CD1c-positive myeloid dendritic cell (primary cell): Measurements from ENCODE around the gene STON2.
A peak's percentile ranks its signal among the peaks of the same experiment; 100 is the strongest.

Experiments used
- DNase-seq: peaks from one replicate; pipeline ENCODE4 v3.0.0-alpha.2; 2016; ENCODE audit errors: extremely low spot score

STON2 gene

DNA sequence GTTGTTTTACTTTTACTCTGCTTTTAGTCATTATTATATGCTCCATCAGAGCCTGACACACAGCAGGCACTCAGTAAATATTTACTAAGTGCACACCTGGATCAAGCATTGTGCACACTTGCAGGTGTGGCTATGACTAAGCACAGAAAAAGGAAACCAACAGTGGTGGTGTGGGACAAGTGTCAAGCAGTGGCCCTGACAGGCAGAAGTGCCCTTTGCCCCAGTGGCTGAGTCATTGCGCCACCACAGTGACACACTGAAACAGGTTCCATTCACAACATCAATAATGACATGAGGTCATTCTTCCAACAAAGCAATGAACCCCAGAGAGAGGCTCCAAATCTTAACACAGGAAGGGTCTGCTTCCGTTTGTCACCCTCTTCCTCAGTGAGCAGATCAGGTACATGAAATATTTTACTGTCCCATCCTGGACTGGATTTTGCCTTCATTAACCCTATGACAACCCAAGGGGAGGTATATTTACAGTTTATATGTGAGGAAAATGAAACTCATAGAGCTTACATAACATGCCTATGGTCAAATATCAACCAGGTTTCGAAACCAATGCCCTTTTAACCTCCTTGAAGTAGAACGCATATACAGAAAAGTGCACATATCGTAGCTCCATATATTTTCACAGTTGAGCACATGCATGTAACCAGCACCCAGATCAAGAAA lies 96.7 kb downstream of the STON2 start:
- peak; percentile 66 for DNase-seq

DNA sequence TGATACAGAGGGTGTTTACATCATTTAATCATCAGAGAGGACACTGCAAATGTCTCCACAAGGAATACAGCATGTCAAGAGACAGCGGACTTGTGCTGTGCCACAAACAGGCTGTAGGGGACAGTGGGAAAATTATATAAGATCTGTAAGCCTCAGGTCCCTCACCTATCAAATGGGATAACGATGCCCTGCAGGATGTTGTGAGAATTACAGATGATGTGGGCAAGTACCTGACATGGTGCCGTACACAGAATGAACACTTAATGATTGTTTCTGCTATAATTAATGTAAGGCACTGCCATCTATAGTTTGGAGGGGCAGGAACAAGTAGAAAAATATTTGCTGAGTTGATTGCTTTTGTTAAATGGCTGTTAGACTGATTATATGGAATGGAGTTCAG lies 97.5 kb downstream of the STON2 start:
- DNase-seq = no peak

DNA sequence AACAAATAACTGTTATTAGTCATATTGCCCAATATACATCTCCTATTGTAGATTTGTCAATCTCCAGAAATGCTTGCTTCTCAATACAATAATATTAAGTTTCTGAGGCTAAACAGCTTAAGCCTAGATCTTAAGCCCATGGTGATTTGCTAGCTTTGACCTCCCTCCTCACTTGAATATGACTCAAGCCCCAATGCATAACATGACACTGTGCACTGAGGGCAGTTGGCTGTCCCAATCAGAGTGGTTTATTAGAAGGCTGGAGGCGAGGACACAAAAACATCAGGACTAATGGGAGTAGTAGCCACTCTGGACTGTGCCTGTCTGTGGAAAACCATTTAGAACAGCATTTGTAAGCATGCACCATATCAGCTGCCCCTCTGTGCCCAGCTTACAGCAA lies 98.3 kb downstream of the STON2 start:
- DNase-seq = no peak

DNA sequence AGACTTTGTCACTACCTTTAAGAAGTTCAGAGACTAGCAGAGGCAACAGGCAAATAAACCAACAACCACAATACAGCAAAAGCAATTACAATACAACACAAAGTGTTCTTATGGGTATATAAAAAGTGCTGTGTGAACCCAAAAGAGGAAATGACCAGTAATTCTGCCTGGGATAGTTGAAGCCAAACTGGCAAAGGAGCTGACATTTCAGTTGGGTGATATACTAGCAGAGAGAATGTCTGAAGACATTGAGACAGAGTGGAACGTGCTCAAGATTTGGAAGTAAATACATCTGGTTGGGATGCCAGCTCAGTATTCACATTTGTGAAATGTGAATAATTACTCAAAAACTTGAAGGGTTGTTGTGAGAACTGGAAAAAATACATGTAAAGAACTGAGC lies 98.8 kb downstream of the STON2 start:
- peak; percentile 6 for DNase-seq

DNA sequence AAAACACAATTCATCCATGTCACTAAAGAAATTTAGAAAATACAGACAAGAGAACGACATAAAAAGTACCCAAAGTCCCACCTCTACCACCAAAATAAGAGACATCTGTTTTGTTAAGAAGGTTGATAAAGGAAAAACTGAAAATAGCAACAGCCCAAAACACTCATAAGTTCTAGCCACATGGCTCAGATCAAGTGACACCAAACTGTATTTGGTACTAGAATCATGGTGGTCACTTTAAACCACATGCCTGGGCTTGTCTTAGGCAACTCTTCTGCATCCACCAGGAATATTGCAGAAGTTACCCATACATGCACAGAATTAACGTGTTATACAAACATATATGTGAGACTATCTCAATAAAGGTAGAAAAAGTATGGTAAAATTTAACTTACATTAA lies 101.2 kb downstream of the STON2 start:
- DNase-seq = no peak

DNA sequence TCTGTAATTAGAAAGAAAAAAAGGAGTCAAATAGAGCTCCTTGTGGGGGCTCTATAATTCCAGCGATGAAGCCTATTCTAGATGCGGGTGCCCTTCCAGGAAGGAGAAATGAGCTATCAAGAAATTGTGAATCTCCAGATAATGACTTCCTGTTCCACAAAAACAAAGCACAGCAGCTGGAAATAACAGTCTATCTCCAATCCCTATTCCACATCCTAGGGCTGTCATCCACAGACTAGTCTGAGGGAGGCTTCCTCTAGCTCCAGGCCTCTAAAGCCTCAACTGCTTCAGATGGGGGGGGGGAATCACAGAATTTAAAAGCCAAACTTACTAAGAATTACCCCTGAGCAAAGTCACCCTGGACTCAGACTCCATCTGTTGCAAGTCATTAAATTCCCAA lies 102.0 kb downstream of the STON2 start:
- no peak for DNase-seq

DNA sequence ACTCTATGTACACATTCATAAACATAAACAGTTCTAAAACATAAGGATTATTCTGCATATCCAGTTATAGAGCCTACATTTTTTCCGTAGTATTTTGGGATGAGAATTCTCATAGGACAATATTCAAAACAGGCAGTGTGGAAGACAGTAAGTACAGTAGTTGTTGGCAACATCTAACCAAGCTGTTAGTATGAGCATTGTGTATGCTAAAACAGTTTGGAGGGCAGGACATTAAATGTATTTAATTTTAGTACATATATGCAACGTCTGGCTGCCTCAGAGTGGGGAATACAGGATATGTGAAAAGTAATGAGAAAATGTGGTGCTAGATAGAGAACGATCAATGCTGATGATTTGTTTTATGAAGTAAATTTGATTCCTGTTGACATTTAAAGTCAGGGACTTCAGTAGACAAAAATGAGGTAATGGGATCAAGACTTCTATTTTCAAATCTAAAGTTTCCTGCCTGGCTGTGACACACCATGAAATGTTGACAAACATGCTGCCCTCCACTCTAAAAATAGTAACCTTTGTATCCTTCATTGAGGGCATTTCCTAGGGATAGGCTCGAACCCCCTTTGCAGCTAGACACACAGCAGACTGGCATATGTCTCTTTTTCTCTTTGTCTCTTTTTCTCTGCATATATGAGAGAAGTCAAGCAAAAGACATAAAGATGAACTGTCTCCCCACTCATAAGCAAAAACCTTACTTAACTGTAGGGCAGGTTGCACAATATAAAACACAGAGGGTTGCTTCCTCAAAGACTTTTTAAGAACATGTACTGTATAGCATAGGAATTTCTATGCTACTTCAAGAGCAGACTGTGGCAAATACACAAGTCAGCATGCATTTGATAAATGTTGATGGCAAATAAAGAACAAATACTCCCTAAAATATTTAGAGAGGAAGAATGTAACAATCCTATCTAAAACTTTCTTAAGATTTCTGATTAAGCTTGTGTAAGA lies 103.9 kb downstream of the STON2 start:
- DNase-seq = peak; percentile 62

DNA sequence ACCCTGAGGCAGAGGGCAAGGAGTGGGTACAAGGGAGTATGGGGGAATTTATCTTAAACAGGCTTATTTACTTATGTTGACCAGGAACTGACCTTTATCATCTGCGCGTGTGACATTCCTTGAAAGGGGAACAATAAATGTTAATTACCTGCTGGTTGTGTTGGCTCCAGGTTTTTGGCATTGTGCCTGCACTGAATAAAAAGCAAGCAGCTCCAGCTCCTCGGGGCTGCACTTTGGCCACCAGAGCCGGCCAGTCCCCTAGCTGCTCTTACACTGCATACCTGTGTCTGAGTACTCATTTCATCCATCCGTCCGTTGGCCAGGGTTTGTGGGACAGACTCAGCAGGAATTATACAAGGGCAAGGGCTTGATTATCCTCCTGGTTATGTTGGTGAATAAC lies 110.6 kb downstream of the STON2 start:
- DNase-seq = no peak

DNA sequence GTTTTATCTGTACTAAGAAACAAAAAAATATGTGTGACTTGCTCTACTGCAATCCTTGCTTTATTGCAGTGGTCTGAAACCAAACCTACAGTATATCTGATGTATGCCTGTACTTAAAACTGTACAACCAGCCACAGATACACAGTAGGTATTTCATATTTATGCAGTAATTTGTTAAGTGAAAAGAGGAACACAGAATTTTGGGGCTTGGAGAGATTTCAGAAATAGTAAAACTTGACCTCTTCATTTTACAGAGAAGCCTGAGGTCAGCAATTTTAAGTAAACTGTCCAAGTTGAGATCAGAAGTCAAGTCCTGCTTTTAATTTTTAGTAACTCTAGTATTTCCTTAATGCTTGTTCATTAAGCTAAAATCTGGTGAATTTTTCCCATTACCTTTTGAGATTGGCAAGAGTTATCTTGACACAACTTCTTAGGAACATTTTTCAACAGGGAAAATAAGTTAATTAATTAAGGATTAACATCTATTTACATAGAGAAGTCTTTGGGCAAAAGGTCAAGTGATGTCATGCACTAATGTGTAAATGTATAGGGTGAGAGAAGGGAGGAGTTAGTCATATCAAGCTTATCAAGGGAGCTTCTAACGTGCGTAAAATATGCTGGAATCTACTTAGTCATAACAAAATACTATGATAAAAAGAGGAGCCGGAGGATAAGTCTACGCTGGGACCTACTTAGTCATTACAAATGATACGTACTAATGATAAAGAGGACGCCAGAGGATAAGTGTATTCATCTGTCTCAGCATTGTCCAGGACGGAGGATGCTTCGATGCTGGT lies 113.4 kb downstream of the STON2 start:
- peak; percentile 19 for DNase-seq

DNA sequence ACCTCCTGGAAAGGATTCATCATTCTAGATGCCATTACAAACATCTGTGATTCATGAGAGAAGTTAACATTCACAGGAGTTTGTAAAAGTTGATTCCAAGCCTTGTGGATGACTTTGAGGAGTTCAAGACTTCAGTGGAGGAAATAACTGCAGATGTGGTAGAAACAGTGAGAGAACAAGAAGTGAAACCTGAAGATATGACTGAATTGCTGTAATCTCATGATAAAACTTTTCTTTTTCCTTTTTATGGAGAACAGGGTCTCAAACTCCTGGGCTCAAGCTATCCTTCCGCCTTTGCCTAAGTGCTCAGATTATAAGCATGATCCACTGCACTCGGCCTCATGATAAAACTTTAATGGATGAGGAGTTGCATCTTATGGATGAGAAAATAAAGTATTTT lies 114.9 kb downstream of the STON2 start:
- peak; percentile 20 for DNase-seq

DNA sequence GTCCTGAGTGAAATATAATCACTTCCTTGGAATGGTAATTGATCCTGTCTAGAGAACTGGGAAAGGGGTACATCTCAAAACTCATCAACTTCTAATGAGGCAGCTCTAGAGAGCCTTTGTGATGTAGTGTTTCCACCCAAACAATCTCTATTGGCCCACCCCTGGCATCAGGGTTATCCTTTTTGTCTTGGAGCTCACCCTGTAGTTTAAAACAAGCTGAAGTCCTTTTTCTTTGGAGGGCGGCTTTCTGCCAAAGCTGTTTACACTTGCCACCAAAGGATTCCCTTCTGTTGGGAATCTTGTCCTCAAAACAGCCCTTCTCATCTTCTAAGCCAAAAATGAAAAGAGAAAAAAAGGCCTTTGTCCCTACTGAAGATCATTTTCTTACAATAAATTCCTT lies 118.8 kb downstream of the STON2 start:
- DNase-seq = no peak

DNA sequence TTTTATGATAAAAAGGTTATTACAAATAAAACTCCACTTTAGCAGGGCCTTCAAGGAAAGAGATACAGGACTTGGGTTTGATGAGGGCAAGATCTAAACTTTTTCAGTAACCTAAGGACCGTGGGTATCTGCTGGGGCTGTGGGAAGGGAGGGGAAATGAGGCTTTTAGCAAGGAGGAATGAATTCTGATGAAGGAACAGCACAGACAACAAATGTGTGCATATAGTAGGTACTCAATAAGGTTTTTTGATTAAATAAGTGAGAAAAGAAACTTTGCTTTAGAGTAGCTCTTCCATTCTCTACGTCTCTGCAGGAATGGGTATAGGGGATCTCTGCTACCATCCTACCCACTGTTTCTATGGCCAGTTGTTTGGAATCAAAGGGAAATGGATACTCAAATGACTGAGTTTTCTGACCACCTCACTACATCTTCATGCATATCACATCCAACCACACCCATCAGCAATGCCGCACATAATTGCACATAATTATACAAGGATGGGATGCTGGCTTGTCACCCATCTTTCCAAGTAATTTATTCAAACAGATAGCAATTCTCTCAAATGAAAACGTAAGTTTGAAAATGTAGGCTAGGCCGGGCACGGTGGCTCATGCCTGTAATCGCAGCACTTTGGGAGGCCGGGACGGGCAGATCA lies 119.9 kb downstream of the STON2 start:
- DNase-seq = no peak

DNA sequence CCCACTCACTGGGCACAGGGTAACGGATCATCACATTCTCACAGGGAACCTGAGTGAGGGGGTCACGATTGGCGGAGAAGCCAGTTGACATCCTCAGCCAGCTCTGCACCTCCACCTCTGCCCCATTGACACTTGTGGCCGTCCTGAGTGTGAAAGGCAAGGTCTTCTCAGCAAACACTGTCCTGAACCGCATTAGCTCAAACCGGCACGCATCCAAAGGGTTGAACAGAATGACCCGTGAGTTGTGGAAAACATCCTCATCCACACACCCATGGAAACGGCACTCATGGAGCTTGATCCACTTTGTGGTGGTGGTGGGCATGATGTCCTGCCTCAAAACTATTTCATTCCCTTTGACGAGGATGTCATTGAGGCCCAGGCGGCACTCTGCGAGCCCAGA lies 123.0 kb downstream of the STON2 start:
- no peak for DNase-seq

DNA sequence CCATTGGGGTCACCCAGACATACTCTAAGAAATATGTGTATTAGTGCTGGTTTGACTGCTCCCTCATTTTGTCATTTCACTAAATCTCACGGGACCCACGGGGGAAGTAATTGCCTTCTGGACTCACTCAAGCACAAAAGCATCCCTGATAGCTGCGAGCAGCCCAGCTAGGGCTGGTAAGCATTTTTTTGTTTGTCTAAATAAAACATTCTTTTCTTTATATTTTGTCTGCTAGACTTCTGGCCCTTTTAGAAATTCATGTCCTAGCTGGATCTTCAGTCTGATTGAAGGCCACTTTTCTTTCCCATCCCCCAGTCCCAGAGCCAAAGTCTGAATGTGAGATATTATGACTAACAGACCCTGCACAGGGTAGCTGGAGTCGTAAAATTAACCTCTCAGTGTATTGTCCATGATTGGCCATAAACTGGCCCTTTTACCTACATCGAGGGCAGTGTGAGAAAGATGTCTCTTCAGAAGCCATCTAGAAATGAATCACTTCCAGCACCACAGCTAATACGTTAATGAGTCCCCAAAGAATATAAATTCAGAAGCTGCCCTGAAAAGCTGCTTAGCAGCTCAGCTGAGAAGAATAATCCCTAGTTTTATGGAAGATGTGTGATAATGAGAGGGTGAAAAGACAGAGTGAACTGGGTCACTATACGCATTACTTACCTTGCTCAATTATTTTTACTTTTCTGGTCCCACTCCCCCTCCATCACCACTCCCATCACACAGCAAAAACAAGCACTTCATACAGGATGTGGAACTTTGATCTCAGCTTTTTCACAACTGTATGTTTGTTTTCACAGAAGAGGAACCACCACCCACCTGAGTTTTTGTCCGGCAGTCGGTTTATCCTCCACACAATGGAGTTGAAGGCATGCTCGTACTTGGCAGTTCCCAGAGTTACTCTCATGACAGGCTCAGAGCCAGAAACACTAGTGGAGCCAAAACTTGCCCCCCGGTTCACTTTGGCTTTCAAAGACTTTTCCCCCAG lies 123.8 kb downstream of the STON2 start:
- DNase-seq = peak; percentile 13

DNA sequence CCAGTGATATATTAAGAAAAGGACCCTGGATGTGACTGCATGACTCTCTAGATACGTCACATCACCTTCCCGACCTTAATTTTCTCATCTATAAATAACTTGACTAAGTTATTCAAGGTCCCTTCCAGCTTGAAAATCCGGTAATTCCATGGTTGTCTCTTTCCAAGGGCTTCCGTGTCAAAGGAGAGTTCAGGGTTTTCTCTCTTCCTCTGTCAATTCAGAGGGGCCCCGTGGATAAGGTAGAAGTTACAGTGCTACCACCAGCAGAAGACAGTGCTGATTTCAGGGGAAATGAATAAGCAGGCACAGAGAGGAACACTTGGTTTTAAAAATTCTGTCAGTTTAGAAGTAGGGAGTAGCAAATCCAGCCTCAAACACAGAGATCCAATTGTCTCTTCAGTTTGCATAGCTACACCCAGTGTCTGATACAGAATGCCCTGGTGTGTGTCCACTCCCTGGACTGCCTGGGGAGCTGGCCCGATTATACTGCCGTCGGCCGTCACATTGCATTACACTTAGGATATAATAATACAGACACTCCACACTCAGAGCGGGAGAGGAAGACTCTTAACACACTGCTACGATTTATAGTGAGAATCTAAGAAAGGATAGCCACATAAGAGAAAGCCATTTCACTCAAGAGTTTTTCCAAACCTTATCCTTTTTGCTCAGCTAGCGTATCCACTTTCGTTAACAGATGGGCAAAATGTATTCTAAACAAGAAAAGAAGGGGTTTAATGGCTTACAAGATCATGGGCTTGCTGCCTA lies 124.6 kb downstream of the STON2 start:
- DNase-seq = no peak

DNA sequence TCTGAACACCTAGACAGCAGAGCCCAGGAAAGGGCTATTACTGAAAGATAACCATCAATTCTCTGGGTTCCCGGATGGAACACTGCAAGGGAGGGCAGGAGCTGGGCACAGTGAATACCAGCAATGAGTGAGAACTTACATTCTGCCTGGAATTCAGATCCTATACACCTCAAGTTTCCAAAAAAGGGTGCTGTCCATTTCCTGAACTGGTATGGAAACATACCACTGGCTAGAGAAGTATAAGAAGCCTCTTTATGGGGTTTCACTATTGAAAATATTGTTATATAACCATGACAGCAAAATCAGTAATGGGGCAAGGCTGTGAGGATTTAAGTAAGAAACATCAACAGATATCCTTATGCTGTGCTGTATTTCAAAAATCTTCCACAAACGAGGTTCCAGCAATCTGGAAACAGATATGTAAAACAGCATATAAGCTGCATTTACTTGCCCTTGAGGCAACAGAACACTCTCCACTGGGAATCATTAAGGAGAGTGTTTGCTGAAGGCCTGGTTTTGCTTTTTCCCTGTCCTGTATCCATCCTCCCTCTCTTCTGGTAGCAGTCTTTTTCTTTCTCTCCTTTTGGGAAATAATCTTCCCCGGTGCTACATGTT lies 126.1 kb downstream of the STON2 start:
- no peak for DNase-seq

DNA sequence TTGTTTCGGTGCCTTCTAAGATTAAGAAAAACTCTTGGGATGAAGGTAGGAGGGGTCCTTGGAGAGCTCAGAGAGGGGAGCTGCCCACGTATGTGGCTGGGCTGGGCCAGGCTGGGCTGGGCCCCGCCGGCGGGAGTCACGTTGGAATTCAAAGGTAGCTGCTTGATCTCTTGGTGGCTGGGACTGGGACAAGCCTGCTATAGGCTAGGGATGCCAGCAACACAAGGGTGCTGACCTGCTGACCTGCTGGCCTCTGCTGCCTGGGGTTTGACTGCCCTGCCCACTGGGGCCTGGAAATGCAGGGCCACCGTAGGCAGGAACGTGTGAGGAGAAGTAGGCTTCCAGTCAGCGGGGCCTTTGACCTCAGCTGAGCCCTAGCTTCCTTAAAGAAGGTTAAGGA lies 126.6 kb downstream of the STON2 start:
- DNase-seq = no peak

DNA sequence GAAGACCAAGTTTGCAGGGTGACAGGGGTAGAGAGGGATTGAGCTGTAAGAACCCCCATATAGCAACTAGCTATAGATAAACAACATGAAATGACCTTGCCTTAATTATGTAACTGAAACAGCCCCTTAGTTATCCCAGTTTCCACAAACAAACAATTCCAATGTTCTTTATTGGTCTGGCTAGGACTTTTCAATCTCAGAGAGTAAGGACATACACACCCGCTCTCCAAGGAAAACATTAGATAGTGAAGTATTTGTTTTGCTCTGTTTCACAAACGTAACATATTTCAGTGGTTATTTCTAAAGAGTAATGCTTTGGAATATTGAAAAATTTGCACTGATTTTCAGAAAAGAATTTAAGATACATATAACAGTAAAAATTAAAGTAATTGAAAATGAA lies 127.8 kb downstream of the STON2 start:
- DNase-seq = no peak

DNA sequence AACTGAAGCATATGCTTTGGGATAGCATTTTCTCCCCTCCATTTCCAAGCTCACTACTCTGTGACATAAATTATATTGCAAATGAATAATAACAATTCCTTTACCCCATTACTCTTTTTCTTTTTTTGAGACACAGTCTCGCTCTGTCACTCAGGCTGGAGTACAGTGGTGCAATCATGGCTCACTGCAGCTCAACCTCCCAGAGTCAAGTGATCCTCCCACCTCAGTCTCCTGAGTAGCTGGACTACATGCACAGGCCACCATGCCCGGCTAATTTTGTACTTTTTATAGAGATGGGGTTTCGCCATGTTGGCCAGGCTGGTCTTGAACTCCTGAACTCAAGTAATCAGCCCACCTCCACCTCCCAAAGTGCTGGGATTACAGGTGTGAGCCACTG lies 130.1 kb downstream of the STON2 start:
- no peak for DNase-seq
